ENCODE measurements around the gene GNAL.

DNA sequence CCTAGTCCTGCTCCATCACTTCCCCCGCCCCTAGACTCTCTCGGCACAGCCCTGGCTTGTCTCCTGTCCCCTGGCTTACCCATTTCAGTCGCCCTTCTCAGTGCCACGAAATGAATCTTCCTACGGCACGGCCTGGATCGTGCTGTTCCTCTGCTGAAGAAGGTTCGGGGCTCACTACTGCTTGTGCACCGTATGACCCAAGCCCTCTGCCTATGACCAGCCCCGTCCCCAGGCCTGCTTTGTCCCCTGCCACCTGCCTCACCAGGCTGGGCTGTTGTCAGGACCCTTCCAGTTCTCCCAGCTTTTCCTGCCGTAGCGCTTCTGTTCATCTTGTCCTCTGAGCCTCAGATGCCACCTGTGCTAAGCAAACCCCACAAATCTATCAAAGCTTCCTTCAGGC is 176.0 kb downstream of the GNAL start:
- TF ChIP-seq, protein P1, sequence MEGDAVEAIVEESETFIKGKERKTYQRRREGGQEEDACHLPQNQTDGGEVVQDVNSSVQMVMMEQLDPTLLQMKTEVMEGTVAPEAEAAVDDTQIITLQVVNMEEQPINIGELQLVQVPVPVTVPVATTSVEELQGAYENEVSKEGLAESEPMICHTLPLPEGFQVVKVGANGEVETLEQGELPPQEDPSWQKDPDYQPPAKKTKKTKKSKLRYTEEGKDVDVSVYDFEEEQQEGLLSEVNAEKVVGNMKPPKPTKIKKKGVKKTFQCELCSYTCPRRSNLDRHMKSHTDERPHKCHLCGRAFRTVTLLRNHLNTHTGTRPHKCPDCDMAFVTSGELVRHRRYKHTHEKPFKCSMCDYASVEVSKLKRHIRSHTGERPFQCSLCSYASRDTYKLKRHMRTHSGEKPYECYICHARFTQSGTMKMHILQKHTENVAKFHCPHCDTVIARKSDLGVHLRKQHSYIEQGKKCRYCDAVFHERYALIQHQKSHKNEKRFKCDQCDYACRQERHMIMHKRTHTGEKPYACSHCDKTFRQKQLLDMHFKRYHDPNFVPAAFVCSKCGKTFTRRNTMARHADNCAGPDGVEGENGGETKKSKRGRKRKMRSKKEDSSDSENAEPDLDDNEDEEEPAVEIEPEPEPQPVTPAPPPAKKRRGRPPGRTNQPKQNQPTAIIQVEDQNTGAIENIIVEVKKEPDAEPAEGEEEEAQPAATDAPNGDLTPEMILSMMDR (IDR thresholded peaks at IDR 0.05): no peak
- TF ChIP-seq POLR2AphosphoS5 (IDR thresholded peaks at IDR 0.05; ENCODE audit: low read depth, low read length): no peak
- TF ChIP-seq, protein P2, sequence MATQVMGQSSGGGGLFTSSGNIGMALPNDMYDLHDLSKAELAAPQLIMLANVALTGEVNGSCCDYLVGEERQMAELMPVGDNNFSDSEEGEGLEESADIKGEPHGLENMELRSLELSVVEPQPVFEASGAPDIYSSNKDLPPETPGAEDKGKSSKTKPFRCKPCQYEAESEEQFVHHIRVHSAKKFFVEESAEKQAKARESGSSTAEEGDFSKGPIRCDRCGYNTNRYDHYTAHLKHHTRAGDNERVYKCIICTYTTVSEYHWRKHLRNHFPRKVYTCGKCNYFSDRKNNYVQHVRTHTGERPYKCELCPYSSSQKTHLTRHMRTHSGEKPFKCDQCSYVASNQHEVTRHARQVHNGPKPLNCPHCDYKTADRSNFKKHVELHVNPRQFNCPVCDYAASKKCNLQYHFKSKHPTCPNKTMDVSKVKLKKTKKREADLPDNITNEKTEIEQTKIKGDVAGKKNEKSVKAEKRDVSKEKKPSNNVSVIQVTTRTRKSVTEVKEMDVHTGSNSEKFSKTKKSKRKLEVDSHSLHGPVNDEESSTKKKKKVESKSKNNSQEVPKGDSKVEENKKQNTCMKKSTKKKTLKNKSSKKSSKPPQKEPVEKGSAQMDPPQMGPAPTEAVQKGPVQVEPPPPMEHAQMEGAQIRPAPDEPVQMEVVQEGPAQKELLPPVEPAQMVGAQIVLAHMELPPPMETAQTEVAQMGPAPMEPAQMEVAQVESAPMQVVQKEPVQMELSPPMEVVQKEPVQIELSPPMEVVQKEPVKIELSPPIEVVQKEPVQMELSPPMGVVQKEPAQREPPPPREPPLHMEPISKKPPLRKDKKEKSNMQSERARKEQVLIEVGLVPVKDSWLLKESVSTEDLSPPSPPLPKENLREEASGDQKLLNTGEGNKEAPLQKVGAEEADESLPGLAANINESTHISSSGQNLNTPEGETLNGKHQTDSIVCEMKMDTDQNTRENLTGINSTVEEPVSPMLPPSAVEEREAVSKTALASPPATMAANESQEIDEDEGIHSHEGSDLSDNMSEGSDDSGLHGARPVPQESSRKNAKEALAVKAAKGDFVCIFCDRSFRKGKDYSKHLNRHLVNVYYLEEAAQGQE (IDR thresholded peaks at IDR 0.05; ENCODE audit: insufficient read depth in 1 of 2, low read depth in 2 of 2, low read length in 1 of 2): no peak
- no peak for TF ChIP-seq TCF7L2 (IDR thresholded peaks at IDR 0.05; ENCODE audit: low read depth, low read length)
- TF ChIP-seq SIN3A (IDR thresholded peaks at IDR 0.05; ENCODE audit: borderline replicate concordance, insufficient read depth, low read depth, low read length): no peak

All from Panc1 (cell line).